Measurements from ENCODE around the gene MAP3K4.

The MAP3K4 gene

GRCh38 chr6:161152527-161152862 is 160.9 kb downstream of the MAP3K4 start:
- no peak for DNase-seq

GRCh38 chr6:161152907-161153662 is 161.5 kb downstream of the MAP3K4 start:
- no peak for DNase-seq

- no peak for DNase-seq
Observed at GRCh38 chr6:161153725-161154124, 162.2 kb downstream of the MAP3K4 start.

GRCh38 chr6:161154796-161155335 is 163.3 kb downstream of the MAP3K4 start:
- DNase-seq: no peak

- no peak for DNase-seq
Observed at GRCh38 chr6:161161121-161161520, 169.6 kb downstream of the MAP3K4 start.

GRCh38 chr6:161161889-161162624 is 170.5 kb downstream of the MAP3K4 start:
- no peak for DNase-seq

GRCh38 chr6:161162722-161163121 is 171.2 kb downstream of the MAP3K4 start:
- no peak for DNase-seq

GRCh38 chr6:161163466-161164181 is 172.1 kb downstream of the MAP3K4 start:
- no peak for DNase-seq

GRCh38 chr6:161164182-161164625 is 172.6 kb downstream of the MAP3K4 start:
- DNase-seq: no peak

GRCh38 chr6:161166176-161166575 is 174.6 kb downstream of the MAP3K4 start:
- DNase-seq: no peak

GRCh38 chr6:161166677-161167076 is 175.1 kb downstream of the MAP3K4 start:
- DNase-seq: no peak

Measured in activated naive CD4-positive, alpha-beta T cell (primary cell).